H1 (cell line): Measurements from ENCODE around the gene RAET1E. TPM values are rescaled to one million over a fixed set of nuclear protein-coding genes. Genes with fewer than 3 reads are reported as not detected.

Source experiments
- CTCF ChIA-PET: fragments of 300-600 bp; sonication (Branson Sonifier 250); formaldehyde crosslinking; loops from one replicate; lab custom pipeline; 2021; ENCODE audit not compliant: partially characterized antibody; lab: Charles Lee
- POLR2A ChIA-PET: fragments of 300-600 bp; sonication (Branson Sonifier 250); formaldehyde crosslinking; loops from one replicate; lab custom pipeline; 2021; ENCODE audit warnings: inconsistent platforms; ENCODE audit not compliant: partially characterized antibody; lab: Charles Lee
- DNase-seq, 2 experiments: peaks; one replicate each; pipeline versions ENCODE4 v3.0.0 to v3.0.0-alpha.2; 2010 to 2022; ENCODE audit warnings: low spot score in 2 of 2, low read depth in 1 of 2, mixed read lengths in 1 of 2
- FAIRE-seq: peaks from 2 replicates; lab custom pipeline; 2011; peaks lifted over from hg19 to GRCh38; lab: Jason Lieb, UNC
- H2AFZ ChIP-seq: 2 replicates; pipeline ENCODE4 v1.8.1; 2012; ENCODE audit warnings: low read length, inconsistent platforms
- H2AK5ac ChIP-seq: 2 replicates; pipeline ENCODE4 v1.6.1; 2013; ENCODE audit warnings: low read depth, low read length
- H2BK120ac ChIP-seq: replicated peaks from 2 replicates; pipeline ENCODE3; 2013; ENCODE audit warnings: low read depth, low read length, inconsistent platforms
- H2BK12ac ChIP-seq: 2 replicates; pipeline ENCODE4 v1.6.1; 2013; ENCODE audit warnings: low read depth, low read length
- H2BK15ac ChIP-seq: 2 replicates; pipeline ENCODE4 v1.6.1; 2013; ENCODE audit warnings: low read length
- H2BK20ac ChIP-seq: 2 replicates; pipeline ENCODE4 v1.6.1; 2013; ENCODE audit warnings: low read length
- H2BK5ac ChIP-seq: 2 replicates; pipeline ENCODE4 v1.6.1; 2013; ENCODE audit warnings: low read depth, low read length
- H3K14ac ChIP-seq: 2 replicates; pipeline ENCODE4 v1.6.1; 2013; ENCODE audit warnings: inconsistent platforms; ENCODE audit not compliant: insufficient read length
- H3K18ac ChIP-seq: 2 replicates; pipeline ENCODE4 v1.6.1; 2013; ENCODE audit warnings: low read length; ENCODE audit errors: extremely low read depth
- H3K23ac ChIP-seq: 2 replicates; pipeline ENCODE4 v1.6.1; 2013; ENCODE audit warnings: inconsistent platforms; ENCODE audit not compliant: insufficient read length
- H3K23me2 ChIP-seq: 2 replicates; pipeline ENCODE4 v1.6.1; 2013; ENCODE audit warnings: low read depth, low read length
- H3K27ac ChIP-seq: 2 replicates; pipeline ENCODE4 v1.6.1; 2011; ENCODE audit warnings: low read depth, low read length, inconsistent platforms
- H3K27me3 ChIP-seq, 4 experiments: replicated peaks in 1 of 4; 1 replicate in 1 of 4; 2 replicates in 3 of 4; pipeline versions ENCODE4 v1.6.1 to v1.8.1; 2011 to 2013; ENCODE audit warnings: low read length in 3 of 4, mild to moderate bottlenecking in 3 of 4, inconsistent platforms in 2 of 4, mixed read lengths in 2 of 4, moderate library complexity in 1 of 4; ENCODE audit not compliant: control insufficient read depth in 3 of 4, insufficient read depth in 3 of 4; ENCODE audit errors: extremely low read depth in 1 of 4
- H3K36me3 ChIP-seq, 4 experiments: 2 replicates each; pipeline versions ENCODE4 v1.6.1 to v1.8.1; 2011 to 2013; ENCODE audit warnings: mild to moderate bottlenecking in 4 of 4, low read length in 3 of 4, moderate library complexity in 2 of 4, control low read depth in 1 of 4, inconsistent platforms in 1 of 4; ENCODE audit not compliant: insufficient read depth in 4 of 4, control insufficient read depth in 2 of 4
- H3K4ac ChIP-seq: replicated peaks from 2 replicates; pipeline ENCODE3; 2013; ENCODE audit warnings: low read length, low read depth, mixed read lengths, inconsistent platforms; ENCODE audit not compliant: insufficient read length
- H3K4me1 ChIP-seq, 4 experiments: replicated peaks in 1 of 4; 1 replicate in 1 of 4; 2 replicates in 3 of 4; pipeline versions ENCODE4 v1.6.1 to v1.8.1; 2011 to 2013; ENCODE audit warnings: low read length in 3 of 4, inconsistent platforms in 2 of 4, mixed read lengths in 1 of 4; ENCODE audit not compliant: insufficient read depth in 4 of 4, control insufficient read depth in 3 of 4
- H3K4me2 ChIP-seq, 2 experiments: 2 replicates each; pipeline versions ENCODE4 v1.6.1 to v1.8.1; 2011 to 2013; ENCODE audit warnings: low read depth in 2 of 2, low read length in 2 of 2, control low read depth in 1 of 2, inconsistent platforms in 1 of 2, mild to moderate bottlenecking in 1 of 2; ENCODE audit not compliant: insufficient read depth in 1 of 2
- H3K4me3 ChIP-seq, 4 experiments: fragments of 200-600, 300-600 bp in 1 of 4; sonication (generic), shearing (Covaris generic), sonication (Bioruptor Twin) in 1 of 4; 2 replicates each; pipeline versions ENCODE4 v1.5.1 to v1.8.1; 2011 to 2016; ENCODE audit warnings: low read length in 4 of 4, low read depth in 3 of 4, control low read depth in 2 of 4, inconsistent platforms in 2 of 4, mild to moderate bottlenecking in 2 of 4, mixed read lengths in 1 of 4, moderate library complexity in 1 of 4; ENCODE audit not compliant: insufficient read depth in 2 of 4; ENCODE audit errors: extremely low read depth in 1 of 4
- H3K56ac ChIP-seq: replicated peaks from 2 replicates; pipeline ENCODE3; 2013; ENCODE audit warnings: low read depth, mild to moderate bottlenecking, mixed read lengths, low read length, inconsistent platforms; ENCODE audit not compliant: insufficient read length
- H3K79me1 ChIP-seq: 2 replicates; pipeline ENCODE4 v1.6.1; 2013; ENCODE audit warnings: low read depth, low read length, control low read depth
- H3K79me2 ChIP-seq, 2 experiments: 2 replicates each; pipeline versions ENCODE4 v1.6.1 to v1.8.1; 2012 to 2013; ENCODE audit warnings: low read length in 2 of 2, mild to moderate bottlenecking in 2 of 2, inconsistent platforms in 1 of 2; ENCODE audit not compliant: insufficient read depth in 2 of 2, control insufficient read depth in 1 of 2
- H3K9ac ChIP-seq, 4 experiments: replicated peaks in 1 of 4; 1 replicate in 1 of 4; 2 replicates in 3 of 4; pipeline versions ENCODE4 v1.6.1 to v1.8.1; 2011 to 2013; ENCODE audit warnings: low read depth in 3 of 4, low read length in 3 of 4, control low read depth in 2 of 4, mild to moderate bottlenecking in 2 of 4, moderate library complexity in 2 of 4, inconsistent platforms in 1 of 4; ENCODE audit errors: extremely low read depth in 1 of 4
- H3K9me3 ChIP-seq, 2 experiments: 2 replicates each; pipeline versions ENCODE4 v1.6.1 to v1.8.1; 2012 to 2013; ENCODE audit warnings: mild to moderate bottlenecking in 2 of 2, moderate library complexity in 2 of 2, control low read depth in 1 of 2, inconsistent platforms in 1 of 2, low read depth in 1 of 2, low read length in 1 of 2, mixed read lengths in 1 of 2; ENCODE audit not compliant: insufficient read depth in 2 of 2
- H4K20me1 ChIP-seq, 2 experiments: replicated peaks in 1 of 2; 2 replicates each; pipeline versions ENCODE3 to v1.8.1; 2011 to 2013; ENCODE audit warnings: inconsistent platforms in 2 of 2, low read length in 2 of 2, mild to moderate bottlenecking in 1 of 2; ENCODE audit not compliant: insufficient read depth in 2 of 2, control insufficient read depth in 1 of 2
- H4K5ac ChIP-seq: 2 replicates; pipeline ENCODE4 v1.6.1; 2013; ENCODE audit warnings: low read length, low read depth, mixed read lengths, inconsistent platforms; ENCODE audit not compliant: insufficient read length
- H4K8ac ChIP-seq: 2 replicates; pipeline ENCODE4 v1.8.0; 2013; ENCODE audit warnings: mild to moderate bottlenecking, moderate library complexity, low read length, inconsistent platforms; ENCODE audit not compliant: insufficient read depth; ENCODE audit errors: extremely low read depth
- H4K91ac ChIP-seq: replicated peaks from 2 replicates; pipeline ENCODE3; 2013; ENCODE audit warnings: low read length, mixed read lengths, inconsistent platforms; ENCODE audit not compliant: insufficient read length
- CREB1 ChIP-seq: IDR thresholded peaks from 2 replicates; pipeline ENCODE4 v1.6.1; 2012; ENCODE audit warnings: inconsistent platforms
- EGR1 ChIP-seq: IDR thresholded peaks from 2 replicates; pipeline ENCODE4 v1.6.1; 2011; ENCODE audit warnings: low read depth, low read length, borderline replicate concordance
- GABPA ChIP-seq: IDR thresholded peaks from 2 replicates; pipeline ENCODE4 v1.6.1; 2011; ENCODE audit warnings: mild to moderate bottlenecking, low read length, moderate library complexity, borderline replicate concordance; ENCODE audit not compliant: insufficient read depth
- RBBP5 ChIP-seq: IDR thresholded peaks from 2 replicates; pipeline ENCODE4 v1.7.1; 2012; ENCODE audit warnings: low read depth, mild to moderate bottlenecking, inconsistent platforms, low read length, moderate library complexity, borderline replicate concordance
- SIX5 ChIP-seq: IDR thresholded peaks from 2 replicates; pipeline ENCODE4 v1.6.1; 2011; ENCODE audit warnings: mild to moderate bottlenecking, low read depth, low read length
- TBP ChIP-seq: IDR thresholded peaks from 2 replicates; pipeline ENCODE4 v1.6.1; 2011; ENCODE audit warnings: low read depth, low read length, improper control_type of control experiment
- WGBS, 2 experiments: shearing (Covaris generic) in 1 of 2; methylation state at CpG; one replicate each; pipeline versions ENCODE4 v1.1.6 to v1.1.7; 2013 to 2015; ENCODE audit warnings: low lambda C conversion rate in 2 of 2, mixed read lengths in 2 of 2, inconsistent platforms in 1 of 2, low coverage in 1 of 2, missing lambda C conversion rate in 1 of 2; ENCODE audit not compliant: insufficient replicate concordance in 2 of 2, insufficient coverage in 1 of 2, insufficient read length in 1 of 2; ENCODE audit errors: extremely low coverage in 1 of 2, missing lambda C conversion rate in 1 of 2; 5-methylcytosine and 5-hydroxymethylcytosine counted together
- polyA plus RNA-seq, 7 experiments: library from polyadenylated mRNA; depleted of rRNA in 3 of 7; stranded (reverse) in 5 of 7; unstranded in 2 of 7; fragments of >200 nt in 5 of 7; fragments of 200-250 nt in 2 of 7; gene quantifications; 1 replicate in 5 of 7; 2 replicates in 1 of 7; 4 replicates in 1 of 7; pipeline versions ENCODE4 v1.2.1 to v1.2.3, GENCODE V29; 2011 to 2013; ENCODE audit warnings: missing spikeins in 2 of 7, mixed read lengths in 2 of 7
- total RNA-seq: library from RNA; stranded (reverse); fragmentation: NEBNext Ultra II Directional; extraction: Animal tissue kit (Norgen Biotek cat#: 25700); gene quantifications from 2 replicates; pipeline ENCODE4 v1.2.1, GENCODE V29; 2021

Gene RAET1E
- total and polyA plus RNA-seq, 2 of the 8 experiments (the other 6 are each of a cell fraction or from before 2014, with no cell fraction given), result not detected

- Histone ChIP-seq H3K23ac (no peak overlapping the region), H3K4me3 (no peak overlapping the region), H3K14ac (no peak overlapping the region), H3K36me3 (no peaks in the 10 kb centered on the region), H2BK12ac (no peak overlapping the region), H2BK15ac (no peak overlapping the region), H3K4me1 (peaks cover 0 to 4% (median 0%) of the 10 kb centered on the region in 4 experiments; a peak in 2 of 7 replicates), H3K4ac (no peak overlapping the region), H2AFZ (no peak overlapping the region), H4K20me1 (no peaks in the 10 kb centered on the region), H3K23me2 (no peaks in the 10 kb centered on the region; the same call in 1 of the 2 replicates), H3K27me3 (no peaks in the 10 kb centered on the region), H2BK5ac (no peak overlapping the region), H3K4me2 (no peak overlapping the region), H2BK120ac (no peak overlapping the region), H3K56ac (no peak overlapping the region), H2AK5ac (no peak overlapping the region), H2BK20ac (no peak overlapping the region), H3K9me3 (no peaks in the 10 kb centered on the region), H3K18ac (no peak overlapping the region), H3K79me1 (no peaks in the 10 kb centered on the region), H4K8ac (no peak overlapping the region), H4K5ac (no peak overlapping the region), H3K27ac (no peak overlapping the region), H3K9ac (no peak overlapping the region), H3K79me2 (no peaks in the 10 kb centered on the region), H4K91ac (no peak overlapping the region)
- DNase-seq (no peak), FAIRE-seq (no peak)
- ChIA-PET CTCF (interaction anchor here (0.6 to 1.3 kb wide), 2 partner anchors 116 to 168 kb away, joined by 3 read pairs; no protein-coding TSS in a partner anchor), POLR2A (no interaction called here)
- WGBS, 2 experiments, result 80 to 100% methylated on average over 2 to 3 of the region's 3 CpGs
- no peak for TF ChIP-seq SIX5
- TF ChIP-seq RBBP5, result no peak
- TF ChIP-seq CREB1, result no peak
- no peak for TF ChIP-seq TBP
- TF ChIP-seq GABPA, result no peak
- TF ChIP-seq EGR1, result no peak
Observed at GRCh38 chr6:149891259-149891658, 6.7 kb downstream of the RAET1E start.
